SK-N-SH (cell line): Measurements from ENCODE around the gene CP.

ENCODE experiments used
- GABPA ChIP-seq: IDR thresholded peaks from 2 replicates; pipeline ENCODE4 v1.4.0; 2012; ENCODE audit warnings: low read depth, mild to moderate bottlenecking
- POLR2AphosphoS5 ChIP-seq: IDR thresholded peaks from 2 replicates; pipeline ENCODE4 v1.6.1; 2012; ENCODE audit warnings: low read depth, low read length
- TEAD4 ChIP-seq: IDR thresholded peaks from 2 replicates; pipeline ENCODE4 v1.4.0; 2012; ENCODE audit warnings: mild to moderate bottlenecking, borderline replicate concordance; ENCODE audit not compliant: insufficient read depth
- ZBTB33 ChIP-seq: IDR thresholded peaks from 2 replicates; pipeline ENCODE4 v1.4.0; 2012; ENCODE audit warnings: low read depth, borderline replicate concordance
- TF ChIP-seq, protein P1 (sequence below): fragments of 200-600 bp; sonication (generic); IDR thresholded peaks from 2 replicates; pipeline ENCODE4 v1.6.1; 2017; ENCODE audit warnings: antibody characterized with exemption, mild to moderate bottlenecking, moderate library complexity

GRCh38 chr3:149180057-149180573 is 41.5 kb downstream of the CP start:
- TF ChIP-seq POLR2AphosphoS5 (no peak), GABPA (no peak), ZBTB33 (no peak), TEAD4 (no peak)
- TF ChIP-seq, protein P1, sequence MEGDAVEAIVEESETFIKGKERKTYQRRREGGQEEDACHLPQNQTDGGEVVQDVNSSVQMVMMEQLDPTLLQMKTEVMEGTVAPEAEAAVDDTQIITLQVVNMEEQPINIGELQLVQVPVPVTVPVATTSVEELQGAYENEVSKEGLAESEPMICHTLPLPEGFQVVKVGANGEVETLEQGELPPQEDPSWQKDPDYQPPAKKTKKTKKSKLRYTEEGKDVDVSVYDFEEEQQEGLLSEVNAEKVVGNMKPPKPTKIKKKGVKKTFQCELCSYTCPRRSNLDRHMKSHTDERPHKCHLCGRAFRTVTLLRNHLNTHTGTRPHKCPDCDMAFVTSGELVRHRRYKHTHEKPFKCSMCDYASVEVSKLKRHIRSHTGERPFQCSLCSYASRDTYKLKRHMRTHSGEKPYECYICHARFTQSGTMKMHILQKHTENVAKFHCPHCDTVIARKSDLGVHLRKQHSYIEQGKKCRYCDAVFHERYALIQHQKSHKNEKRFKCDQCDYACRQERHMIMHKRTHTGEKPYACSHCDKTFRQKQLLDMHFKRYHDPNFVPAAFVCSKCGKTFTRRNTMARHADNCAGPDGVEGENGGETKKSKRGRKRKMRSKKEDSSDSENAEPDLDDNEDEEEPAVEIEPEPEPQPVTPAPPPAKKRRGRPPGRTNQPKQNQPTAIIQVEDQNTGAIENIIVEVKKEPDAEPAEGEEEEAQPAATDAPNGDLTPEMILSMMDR: no peak
